Esophagus squamous epithelium (tissue), 5 donors: ENCODE measurements around the gene NGDN. TPM values are rescaled to one million over a fixed set of nuclear protein-coding genes. Genes with fewer than 3 reads are reported as not detected.

Experiments
- DNase-seq: peaks from one replicate; lab custom pipeline; 2025; lab: John Stamatoyannopoulos, UW
- H3K27ac ChIP-seq, 4 donors: fragments of 200-600 bp; sonication (generic); one replicate each; pipeline ENCODE4 v1.5.1; 2016 to 2019; ENCODE audit warnings: mild to moderate bottlenecking in 1 of 4
- H3K27me3 ChIP-seq, 4 donors: fragments of 200-600 bp; sonication (generic); 1 replicate in 3 of 4; 2 replicates in 1 of 4; pipeline versions ENCODE4 v1.5.1 to v1.6.0; 2017 to 2021; ENCODE audit warnings: antibody characterized with exemption in 1 of 4
- H3K36me3 ChIP-seq, 3 donors: fragments of 200-600 bp; sonication (generic); one replicate each; pipeline ENCODE4 v1.5.1; 2016 to 2019
- H3K4me1 ChIP-seq, 3 donors: fragments of 200-600 bp; sonication (generic); one replicate each; pipeline ENCODE4 v1.5.1; 2017 to 2019
- H3K4me3 ChIP-seq, 4 donors: fragments of 200-600 bp; sonication (generic); 1 replicate in 3 of 4; 2 replicates in 1 of 4; pipeline ENCODE4 v1.5.1; 2016 to 2019; ENCODE audit warnings: mild to moderate bottlenecking in 2 of 4, moderate library complexity in 1 of 4
- H3K9me3 ChIP-seq, 3 donors: fragments of 200-600 bp; sonication (generic); one replicate each; pipeline ENCODE4 v1.5.1; 2016 to 2019
- POLR2A ChIP-seq, 4 donors: fragments of 450-650 bp; IDR thresholded peaks; one replicate each; pipeline ENCODE4 v1.6.1; 2017; ENCODE audit warnings: antibody characterized with exemption in 4 of 4, mild to moderate bottlenecking in 4 of 4, moderate library complexity in 3 of 4
- WGBS, 2 donors: methylation state at CpG; one replicate each; pipeline ENCODE4 v1.1.5; 2018; 5-methylcytosine and 5-hydroxymethylcytosine counted together
- intact Hi-C: fragments of 100-400 bp; cut with DNase I; formaldehyde crosslinking; loops from one replicate; pipeline ENCODE4 v1.15.0; 2022
- total RNA-seq, 4 donors: library from RNA; depleted of rRNA; stranded (reverse); fragments of >200 nt; gene quantifications; one replicate each; pipeline ENCODE4 v1.1.0, GENCODE V29; 2016
- TF ChIP-seq, protein P1 (sequence below), 6 experiments: fragments of 450-650 bp in 4 of 6; fragments of 200-600 bp in 2 of 6; sonication (generic) in 2 of 6; IDR thresholded peaks; one replicate each; pipeline ENCODE4 v1.5.1; 2016 to 2019; ENCODE audit warnings: antibody characterized with exemption in 6 of 6, mild to moderate bottlenecking in 4 of 6, moderate library complexity in 4 of 6
- donor health status: DM: yes; HTN: yes; CAD: no.

Gene NGDN
- total RNA-seq, 4 donors from 2014 or later, result 9.5 to 43.3 (median 35.3) TPM

DNA sequence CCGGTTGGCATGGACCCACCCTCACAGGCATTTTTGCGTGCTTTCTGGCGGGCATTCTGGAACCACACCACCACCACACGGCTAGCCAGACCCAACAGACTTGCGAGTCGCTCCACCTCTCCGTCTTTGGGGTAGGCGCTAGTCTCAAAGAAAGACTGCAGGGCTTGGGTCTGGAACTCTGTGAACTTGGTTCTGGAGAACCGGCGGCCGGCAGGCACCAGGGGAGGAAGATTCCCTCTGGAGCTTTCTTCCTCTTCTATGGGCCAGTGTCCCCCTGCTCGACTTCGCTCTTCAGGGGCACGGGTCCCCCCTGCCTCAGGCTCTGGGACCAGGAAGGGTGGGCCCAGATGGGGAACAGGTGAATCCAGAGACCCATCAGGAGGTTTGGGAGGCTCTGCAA lies 55.5 kb downstream of the NGDN start:
- TF ChIP-seq POLR2A (IDR thresholded peaks at IDR 0.05), result no peak
- TF ChIP-seq, protein P1, sequence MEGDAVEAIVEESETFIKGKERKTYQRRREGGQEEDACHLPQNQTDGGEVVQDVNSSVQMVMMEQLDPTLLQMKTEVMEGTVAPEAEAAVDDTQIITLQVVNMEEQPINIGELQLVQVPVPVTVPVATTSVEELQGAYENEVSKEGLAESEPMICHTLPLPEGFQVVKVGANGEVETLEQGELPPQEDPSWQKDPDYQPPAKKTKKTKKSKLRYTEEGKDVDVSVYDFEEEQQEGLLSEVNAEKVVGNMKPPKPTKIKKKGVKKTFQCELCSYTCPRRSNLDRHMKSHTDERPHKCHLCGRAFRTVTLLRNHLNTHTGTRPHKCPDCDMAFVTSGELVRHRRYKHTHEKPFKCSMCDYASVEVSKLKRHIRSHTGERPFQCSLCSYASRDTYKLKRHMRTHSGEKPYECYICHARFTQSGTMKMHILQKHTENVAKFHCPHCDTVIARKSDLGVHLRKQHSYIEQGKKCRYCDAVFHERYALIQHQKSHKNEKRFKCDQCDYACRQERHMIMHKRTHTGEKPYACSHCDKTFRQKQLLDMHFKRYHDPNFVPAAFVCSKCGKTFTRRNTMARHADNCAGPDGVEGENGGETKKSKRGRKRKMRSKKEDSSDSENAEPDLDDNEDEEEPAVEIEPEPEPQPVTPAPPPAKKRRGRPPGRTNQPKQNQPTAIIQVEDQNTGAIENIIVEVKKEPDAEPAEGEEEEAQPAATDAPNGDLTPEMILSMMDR (IDR thresholded peaks at IDR 0.05), result no peak
- no peak overlapping the region for H3K27ac ChIP-seq
- intact Hi-C loops, result no loop called here
- no peaks in the 10 kb centered on the region for H3K36me3 ChIP-seq
- no peaks in the 10 kb centered on the region for H3K4me1 ChIP-seq
- no peaks in the 10 kb centered on the region for H3K9me3 ChIP-seq
- no peaks in the 10 kb centered on the region for H3K27me3 ChIP-seq
- no peak overlapping the region for H3K4me3 ChIP-seq
- no peak for DNase-seq
- WGBS, 2 donors, result 82% methylated on average over 12 of the region's 14 CpGs; no CpG with 5 or more reads in 1 of the 2 donors

GRCh38 chr14:23525611-23526010 lies 56.1 kb downstream of the NGDN start:
- no peaks in the 10 kb centered on the region for H3K4me1 ChIP-seq
- no peaks in the 10 kb centered on the region for H3K36me3 ChIP-seq
- no peak overlapping the region for H3K4me3 ChIP-seq
- H3K27me3 ChIP-seq, result no peaks in the 10 kb centered on the region
- H3K27ac ChIP-seq, result no peak overlapping the region
- DNase-seq, result no peak
- no peaks in the 10 kb centered on the region for H3K9me3 ChIP-seq
- WGBS, 2 donors, result 90% methylated on average over 2 of the region's 8 CpGs; no CpG with 5 or more reads in 1 of the 2 donors
- TF ChIP-seq POLR2A (IDR thresholded peaks at IDR 0.05), result no peak
- intact Hi-C loops, result no loop called here

Other genes with a start within 250 kb of the NGDN start
- not detected for gene RNF212B, start 231.8 kb upstream of the NGDN start, total RNA-seq
- 10 to 100 TPM in 1 of 4 donors, 1 to 10 TPM in 3; 7.9 to 10.6 (median 9.5) TPM for gene HOMEZ, start 183.6 kb upstream of the NGDN start, total RNA-seq
- 1 to 10 TPM; 1.7 to 7.1 (median 3.4) TPM for gene PPP1R3E, start 166.8 kb upstream of the NGDN start, total RNA-seq
- 10 to 100 TPM; 36.7 to 57.8 (median 47.4) TPM for gene BCL2L2, start 162.9 kb upstream of the NGDN start, total RNA-seq
- gene PABPN1, start 148.2 kb upstream of the NGDN start, total RNA-seq, result 10 to 100 TPM; 28.2 to 63.8 (median 51.3) TPM
- gene SLC22A17, start 116.8 kb upstream of the NGDN start, total RNA-seq, result 1 to 10 TPM in 3 of 4 donors, under 1 TPM in 1; 0.88 to 9.2 (median 3.3) TPM
- gene EFS, start 104.5 kb upstream of the NGDN start, total RNA-seq, result 10 to 100 TPM; 17.8 to 34.4 (median 20.9) TPM
- gene IL25, start 96.9 kb upstream of the NGDN start, total RNA-seq, result not detected
- not detected for gene CMTM5, start 92.7 kb upstream of the NGDN start, total RNA-seq
- not detected for gene MYH6, start 61.4 kb upstream of the NGDN start, total RNA-seq
- gene MYH7, start 34.0 kb upstream of the NGDN start, total RNA-seq, result not detected
- under 1 TPM; under 0.01 to 0.42 (median 0.20) TPM for gene ZFHX2, start 82.1 kb downstream of the NGDN start, total RNA-seq
- gene THTPA, start 86.6 kb downstream of the NGDN start, total RNA-seq, result 10 to 100 TPM in 3 of 4 donors, 1 to 10 TPM in 1; 8.1 to 15.1 (median 13.8) TPM
- 100 to 1,000 TPM in 1 of 4 donors, 10 to 100 TPM in 3; 58.0 to 116 (median 68.6) TPM for gene AP1G2, start 98.1 kb downstream of the NGDN start, total RNA-seq
- gene JPH4, start 109.1 kb downstream of the NGDN start, total RNA-seq, result 1 to 10 TPM in 1 of 4 donors, under 1 TPM in 1, not detected in 2; 0.21 to 2.7 TPM
- gene DHRS2, start 166.7 kb downstream of the NGDN start, total RNA-seq, result under 1 TPM in 2 of 4 donors, not detected in 2; 0.19 to 0.31 TPM